ENCODE data around the gene MEPE. TPM values are rescaled to one million over a fixed set of nuclear protein-coding genes. Genes with fewer than 3 reads are reported as not detected.

The MEPE gene
- total and polyA plus RNA-seq, 9 donors: not detected

Other genes starting within 250 kb of the MEPE start
- under 0.01 TPM for gene DSPP, start 224.4 kb upstream of the MEPE start, total RNA-seq
- gene DSPP, start 224.4 kb upstream of the MEPE start, polyA plus RNA-seq (ENCODE audit: insufficient read depth in 1 of 8, insufficient read length in 8 of 8, low replicate concordance in 1 of 8): under 1 TPM in 1 of 8 donors, not detected in 7; 0.03 TPM
- 0.04 TPM for gene DMP1, start 182.7 kb upstream of the MEPE start, total RNA-seq
- under 1 TPM in 3 of 8 donors, not detected in 5; 0.05 to 0.07 (median 0.07) TPM for gene DMP1, start 182.7 kb upstream of the MEPE start, polyA plus RNA-seq (ENCODE audit: insufficient read depth in 1 of 8, insufficient read length in 8 of 8, low replicate concordance in 1 of 8)
- not detected for gene IBSP, start 33.4 kb upstream of the MEPE start, total RNA-seq
- under 1 TPM in 5 of 8 donors, not detected in 3; 0.09 to 0.31 (median 0.12) TPM for gene IBSP, start 33.4 kb upstream of the MEPE start, polyA plus RNA-seq (ENCODE audit: insufficient read depth in 1 of 8, insufficient read length in 8 of 8, low replicate concordance in 1 of 8)
- gene SPP1, start 142.7 kb downstream of the MEPE start, total RNA-seq: 238 TPM
- gene SPP1, start 142.7 kb downstream of the MEPE start, polyA plus RNA-seq (ENCODE audit: insufficient read depth in 1 of 8, insufficient read length in 8 of 8, low replicate concordance in 1 of 8): 100 to 1,000 TPM in 4 of 8 donors, 10 to 100 TPM in 4; 43.5 to 186 (median 101) TPM
- gene PKD2, start 174.7 kb downstream of the MEPE start, total RNA-seq: 39.9 TPM
- 10 to 100 TPM; 20.1 to 42.7 (median 28.2) TPM for gene PKD2, start 174.7 kb downstream of the MEPE start, polyA plus RNA-seq (ENCODE audit: insufficient read depth in 1 of 8, insufficient read length in 8 of 8, low replicate concordance in 1 of 8)